GM19239 (cell line): ENCODE data around the gene FBXO34.
"Not testable (repeated sequence)": the region's sequence is repeated elsewhere in the genome, so short reads cannot be mapped to it uniquely, and the experiment has no call there.

Experiments used
- DNase-seq: peaks from one replicate; pipeline ENCODE4 v3.0.0; 2011; ENCODE audit warnings: low spot score; ENCODE audit not compliant: insufficient read length
- FAIRE-seq: peaks from 2 replicates; lab custom pipeline; 2011; peaks lifted over from hg19 to GRCh38; lab: Jason Lieb, UNC

The FBXO34 gene

GRCh38 chr14:55336691-55337090 lies 65.5 kb downstream of the FBXO34 start:
- DNase-seq (no peak), FAIRE-seq (no peak)

GRCh38 chr14:55339770-55340169 lies 68.5 kb downstream of the FBXO34 start:
- no peak for DNase-seq
- FAIRE-seq = no peak

- FAIRE-seq (no peak), DNase-seq (no peak)
Measured at GRCh38 chr14:55340482-55340881, 69.3 kb downstream of the FBXO34 start.

GRCh38 chr14:55341781-55342180 lies 70.6 kb downstream of the FBXO34 start:
- no peak for DNase-seq
- no peak for FAIRE-seq

- not testable (repeated sequence) for DNase-seq, FAIRE-seq
Measured at GRCh38 chr14:55344582-55345163, 73.5 kb downstream of the FBXO34 start.

- no peak for DNase-seq
- no peak for FAIRE-seq
Measured at GRCh38 chr14:55347040-55347439, 75.8 kb downstream of the FBXO34 start.

GRCh38 chr14:55347748-55348147 lies 76.5 kb downstream of the FBXO34 start:
- no peak for DNase-seq
- FAIRE-seq = no peak

- FAIRE-seq = peak; percentile 67
- DNase-seq = no peak
Measured at GRCh38 chr14:55348766-55349453, 77.7 kb downstream of the FBXO34 start.

- FAIRE-seq (no peak), DNase-seq (no peak)
Measured at GRCh38 chr14:55349565-55349964, 78.3 kb downstream of the FBXO34 start.

GRCh38 chr14:55350461-55350860 lies 79.2 kb downstream of the FBXO34 start:
- FAIRE-seq (no peak), DNase-seq (no peak)

- FAIRE-seq = no peak
- DNase-seq = no peak
Measured at GRCh38 chr14:55351111-55351510, 79.9 kb downstream of the FBXO34 start.

- DNase-seq = no peak
- no peak for FAIRE-seq
Measured at GRCh38 chr14:55352201-55352600, 81.0 kb downstream of the FBXO34 start.

GRCh38 chr14:55353686-55354467 lies 82.7 kb downstream of the FBXO34 start:
- FAIRE-seq = no peak

GRCh38 chr14:55354500-55354899 lies 83.3 kb downstream of the FBXO34 start:
- DNase-seq (peak; percentile 27), FAIRE-seq (peak; percentile 74)

More at GRCh38 chr14:55353686-55354467, 82.7 kb downstream of the FBXO34 start:
- no peak for DNase-seq

GRCh38 chr14:55355922-55356321 lies 84.7 kb downstream of the FBXO34 start:
- FAIRE-seq = no peak
- DNase-seq = no peak

- DNase-seq (no peak), FAIRE-seq (no peak)
Measured at GRCh38 chr14:55356913-55357312, 85.7 kb downstream of the FBXO34 start.

GRCh38 chr14:55359307-55359706 lies 88.1 kb downstream of the FBXO34 start:
- FAIRE-seq = no peak

GRCh38 chr14:55361190-55361589 lies 90.0 kb downstream of the FBXO34 start:
- FAIRE-seq = no peak
- no peak for DNase-seq

More at GRCh38 chr14:55359307-55359706, 88.1 kb downstream of the FBXO34 start:
- no peak for DNase-seq

GRCh38 chr14:55366271-55366670 lies 95.0 kb downstream of the FBXO34 start:
- DNase-seq = no peak
- FAIRE-seq = no peak

- FAIRE-seq (no peak), DNase-seq (no peak)
Measured at GRCh38 chr14:55370883-55371455, 99.7 kb downstream of the FBXO34 start.

- DNase-seq = no peak
- no peak for FAIRE-seq
Measured at GRCh38 chr14:55372423-55372822, 101.2 kb downstream of the FBXO34 start.
